HL-60 (cell line): Measurements from ENCODE around the gene TIRAP.

ENCODE experiments used
- DNase-seq, 2 experiments: peaks; one replicate each; pipeline ENCODE4 v3.0.0-alpha.2; 2010 to 2020; ENCODE audit warnings: low read depth in 1 of 2, low spot score in 1 of 2
- H3K27ac ChIP-seq: fragments of 250-450 bp; sonication (Bioruptor Pico); replicated peaks from 2 replicates; pipeline ENCODE4 v1.5.1; 2020; ENCODE audit warnings: mild to moderate bottlenecking, moderate library complexity
- H3K27me3 ChIP-seq: fragments of 250-450 bp; sonication (Bioruptor Pico); 2 replicates; pipeline ENCODE4 v1.5.1; 2021; ENCODE audit warnings: mild to moderate bottlenecking, moderate library complexity; ENCODE audit not compliant: insufficient read depth, poor library complexity, severe bottlenecking
- H3K4me3 ChIP-seq: replicated peaks from 2 replicates; pipeline ENCODE4 v1.5.1; 2011; ENCODE audit warnings: mild to moderate bottlenecking, control low read depth, low read length; ENCODE audit not compliant: insufficient read depth
- CTCF ChIP-seq: IDR thresholded peaks from one replicate; pipeline ENCODE4 v1.5.1; 2011; ENCODE audit warnings: low read length, control low read depth, inconsistent platforms; ENCODE audit not compliant: insufficient read depth
- GABPA ChIP-seq: IDR thresholded peaks from 2 replicates; pipeline ENCODE4 v1.6.1; 2012; ENCODE audit warnings: low read depth
- POLR2AphosphoS5 ChIP-seq: IDR thresholded peaks from 2 replicates; pipeline ENCODE4 v1.6.1; 2012; ENCODE audit warnings: low read depth
- REST ChIP-seq: IDR thresholded peaks from 2 replicates; pipeline ENCODE4 v1.6.1; 2012; ENCODE audit warnings: low read depth; ENCODE audit not compliant: insufficient replicate concordance
- SPI1 ChIP-seq: IDR thresholded peaks from 2 replicates; pipeline ENCODE4 v1.6.1; 2012; ENCODE audit warnings: low read depth, mild to moderate bottlenecking, borderline replicate concordance
- long read RNA-seq: library from polyadenylated mRNA; unstranded; transcript quantifications from one replicate; pipeline ENCODE4 v2.0.0, GENCODE V29; 2020

The TIRAP gene
- long read RNA-seq, transcript TIRAP-202 (5 exons, 2,195 nt), result major isoform, 6 of 24 reads
- long read RNA-seq, partial matches to known transcripts, result 3 of 24 reads
- long read RNA-seq, other reads (novel, unspliced or antisense), result 14 of 24 reads

GRCh38 chr11:126282736-126283591 lies at the start of gene TIRAP:
TSS of gene TIRAP (plus strand) at chr11:126283093. CDS start at chr11:126290895, 7,802 bp downstream.
- Histone ChIP-seq H3K27me3 (no peaks in the 10 kb centered on the region), H3K4me3 (peak within 1 kb of the TSS; percentile 68), H3K27ac (peak within 1 kb of the TSS; percentile 82)
- no peak for TF ChIP-seq CTCF
- peak; percentile 67 for TF ChIP-seq GABPA
- TF ChIP-seq SPI1, result 0 out of 2 replicates have a peak, but pooled peaks have one; percentile 0
- TF ChIP-seq POLR2AphosphoS5, result peak; percentile 47; the same call in 1 of the 2 replicates
- peak; percentile 53 to 57 for DNase-seq

GRCh38 chr11:126233391-126233790 lies 49.5 kb upstream of the TIRAP start:
- no peak overlapping the region for H3K4me3 ChIP-seq
- H3K27ac ChIP-seq, result no peak overlapping the region
- no peak for DNase-seq
- H3K27me3 ChIP-seq, result no peaks in the 10 kb centered on the region
- TF ChIP-seq POLR2AphosphoS5 (no peak), REST (no peak), GABPA (no peak), SPI1 (no peak), CTCF (no peak)

GRCh38 chr11:126246636-126247035 lies 36.3 kb upstream of the TIRAP start:
- Histone ChIP-seq H3K4me3 (no peak overlapping the region), H3K27me3 (no peaks in the 10 kb centered on the region), H3K27ac (no peak overlapping the region)
- TF ChIP-seq GABPA (no peak), REST (no peak), CTCF (no peak), SPI1 (no peak), POLR2AphosphoS5 (no peak)
- no peak for DNase-seq
